Colonic mucosa (tissue), 4 donors: ENCODE measurements around the gene PPM1H. TPM values are rescaled to one million over a fixed set of nuclear protein-coding genes. Genes with fewer than 3 reads are reported as not detected.

Source experiments
- DNase-seq: peaks from one replicate; pipeline ENCODE4 v3.0.0-alpha.2; 2020
- H3K27ac ChIP-seq: fragments of 200-600 bp; one replicate; pipeline ENCODE4 v1.8.0; 2021
- H3K27me3 ChIP-seq: fragments of 200-600 bp; one replicate; pipeline ENCODE4 v1.8.0; 2021
- H3K36me3 ChIP-seq: fragments of 200-600 bp; one replicate; pipeline ENCODE4 v1.8.0; 2021
- H3K4me1 ChIP-seq: fragments of 200-600 bp; one replicate; pipeline ENCODE4 v1.8.0; 2021; ENCODE audit warnings: mild to moderate bottlenecking
- H3K4me3 ChIP-seq: fragments of 200-600 bp; one replicate; pipeline ENCODE4 v1.8.0; 2021
- H3K9ac ChIP-seq, 2 donors: one replicate each; pipeline ENCODE4 v1.7.0; 2013; ENCODE audit warnings: control low read depth in 2 of 2, low read depth in 2 of 2, low read length in 2 of 2
- H3K9me3 ChIP-seq: fragments of 200-600 bp; one replicate; pipeline ENCODE4 v1.8.0; 2021
- CTCF ChIP-seq: fragments of 200-600 bp; IDR thresholded peaks from one replicate; pipeline ENCODE4 v1.8.0; 2022; ENCODE audit warnings: antibody characterized with exemption, mild to moderate bottlenecking
- intact Hi-C: fragments of 100-400 bp; cut with DNase I; formaldehyde crosslinking; loops from one replicate; pipeline ENCODE4 v1.14.1; 2022
- total RNA-seq, 2 donors: library from RNA; stranded (reverse); fragmentation: NEBNext Ultra II Directional in 1 of 2; extraction: Animal tissue kit (Norgen Biotek cat#: 25700) in 1 of 2; gene quantifications; one replicate each; pipeline ENCODE4 v1.2.1, GENCODE V29; 2021
- donor health status: healthy.
- donor health status: DM: no; HTN: no; CAD: no.
- donor health status: DM: no; HTN: no; CAD: no.

The PPM1H gene
- total RNA-seq, 2 donors from 2014 or later = 7.4 to 8.1 TPM

GRCh38 chr12:62726471-62726980, 208.4 kb downstream of the PPM1H start:
- H3K27ac ChIP-seq = no peak overlapping the region
- DNase-seq = no peak
- H3K36me3 ChIP-seq = no peaks in the 10 kb centered on the region
- H3K4me1 ChIP-seq = no peaks in the 10 kb centered on the region
- intact Hi-C loops = no loop called here
- H3K9ac ChIP-seq = no peak overlapping the region
- no peaks in the 10 kb centered on the region for H3K27me3 ChIP-seq
- no peak overlapping the region for H3K4me3 ChIP-seq
- no peak for TF ChIP-seq CTCF
- H3K9me3 ChIP-seq = no peaks in the 10 kb centered on the region

- intact Hi-C loops = no loop called here
- DNase-seq = no peak
- H3K4me3 ChIP-seq = no peak overlapping the region
- no peak for TF ChIP-seq CTCF
- H3K9me3 ChIP-seq = no peaks in the 10 kb centered on the region
- no peak overlapping the region for H3K27ac ChIP-seq
- no peak overlapping the region for H3K9ac ChIP-seq
- no peaks in the 10 kb centered on the region for H3K4me1 ChIP-seq
- no peaks in the 10 kb centered on the region for H3K36me3 ChIP-seq
- H3K27me3 ChIP-seq = no peaks in the 10 kb centered on the region
These were observed 209.2 kb downstream of the PPM1H start for GRCh38 chr12:62725781-62726180.

- Histone ChIP-seq H3K27ac (no peak overlapping the region), H3K36me3 (no peaks in the 10 kb centered on the region), H3K4me3 (no peak overlapping the region), H3K27me3 (no peaks in the 10 kb centered on the region), H3K9me3 (no peaks in the 10 kb centered on the region), H3K4me1 (no peaks in the 10 kb centered on the region), H3K9ac (no peak overlapping the region)
- intact Hi-C loops = no loop called here
- TF ChIP-seq CTCF = no peak
- DNase-seq = peak; percentile 58
These were observed 210.0 kb downstream of the PPM1H start for GRCh38 chr12:62724947-62725451.

GRCh38 chr12:62724285-62724684, 210.7 kb downstream of the PPM1H start:
- Histone ChIP-seq H3K4me1 (no peaks in the 10 kb centered on the region), H3K4me3 (no peak overlapping the region), H3K27me3 (no peaks in the 10 kb centered on the region), H3K9me3 (no peaks in the 10 kb centered on the region), H3K36me3 (no peaks in the 10 kb centered on the region), H3K9ac (no peak overlapping the region), H3K27ac (no peak overlapping the region)
- DNase-seq = no peak
- TF ChIP-seq CTCF = no peak
- intact Hi-C loops = no loop called here

- Histone ChIP-seq H3K27me3 (no peaks in the 10 kb centered on the region), H3K9me3 (no peaks in the 10 kb centered on the region), H3K4me1 (no peaks in the 10 kb centered on the region), H3K36me3 (no peaks in the 10 kb centered on the region), H3K27ac (no peak overlapping the region), H3K4me3 (no peak overlapping the region), H3K9ac (no peak overlapping the region)
- TF ChIP-seq CTCF = no peak
- intact Hi-C loops = no loop called here
- no peak for DNase-seq
These were observed 211.8 kb downstream of the PPM1H start for GRCh38 chr12:62722971-62723680.
